ENCODE measurements around the gene PABPC1L.

PABPC1L gene

DNA sequence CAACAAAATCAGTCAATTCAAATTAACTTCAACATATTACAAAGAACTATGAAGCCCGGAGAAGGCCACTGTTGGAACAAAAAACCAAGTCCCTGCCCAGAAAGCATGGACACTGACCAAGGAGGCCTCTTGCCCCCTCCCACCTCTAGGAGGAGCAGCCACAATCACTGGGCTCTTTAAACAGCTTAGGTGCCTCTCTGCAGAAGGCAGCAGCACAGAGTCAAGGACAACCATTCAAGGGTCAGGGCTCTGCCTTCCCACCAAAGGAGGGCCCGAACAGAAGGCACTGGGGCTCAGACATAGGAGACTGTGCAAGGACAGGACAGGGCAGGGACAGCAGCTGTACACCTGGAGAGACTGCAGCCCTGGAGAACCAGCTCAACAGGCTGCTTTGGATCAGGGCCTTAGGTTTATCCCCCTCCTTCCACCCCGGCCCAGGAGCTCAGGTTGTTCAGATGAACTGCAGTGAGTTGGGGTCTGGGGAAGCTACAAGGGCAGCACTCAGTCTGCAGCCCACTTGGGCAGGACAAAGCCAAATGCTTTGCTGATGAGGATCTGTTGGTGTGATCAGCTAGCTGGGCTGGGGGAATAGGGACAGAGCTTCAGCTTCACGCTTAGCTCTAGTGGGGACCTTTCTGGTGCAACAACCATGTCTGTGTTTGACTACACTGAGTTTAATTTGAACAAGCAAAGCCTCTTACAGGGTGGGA lies 32.6 kb downstream of the PABPC1L start:
- DNase-seq (ENCODE audit: low spot score), result no peak

DNA sequence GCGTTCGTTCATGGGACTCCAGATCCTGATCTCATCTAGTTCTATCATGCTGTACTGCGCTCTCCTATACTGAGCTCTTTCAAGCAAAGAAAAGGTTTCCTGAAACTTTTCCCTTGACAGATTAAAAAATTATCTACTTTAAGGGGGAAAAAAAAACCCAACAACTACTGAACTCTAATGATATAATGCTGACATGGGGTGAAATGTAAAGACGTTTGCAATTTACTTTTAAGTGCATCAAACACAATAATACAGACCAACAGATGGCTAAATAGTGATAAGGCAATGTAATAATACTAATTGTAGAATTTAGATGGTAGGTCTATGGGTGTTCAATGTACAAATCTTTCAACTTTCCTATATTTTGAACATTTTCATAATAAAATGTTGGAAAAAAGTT lies 34.0 kb downstream of the PABPC1L start:
- no peak for DNase-seq (ENCODE audit: low spot score)

DNA sequence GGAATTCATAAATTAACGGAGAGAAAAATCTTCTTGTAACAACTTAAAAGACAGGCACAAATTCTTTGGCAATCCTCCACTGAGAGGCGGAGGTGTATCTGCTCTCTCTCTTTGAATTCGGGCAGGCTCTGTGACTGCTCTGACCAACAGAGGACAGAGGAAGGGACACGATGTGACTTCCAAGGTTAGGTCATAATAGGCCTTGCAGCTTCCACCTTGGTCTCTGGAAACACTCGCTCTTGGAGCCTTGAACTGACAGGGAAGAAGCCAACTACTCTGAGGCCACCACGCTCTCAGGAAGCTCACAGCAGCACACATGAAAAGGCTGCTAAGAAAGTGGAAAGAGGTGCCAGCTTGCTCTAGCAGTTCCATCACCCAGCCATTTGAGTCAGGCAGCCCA lies 35.4 kb downstream of the PABPC1L start:
- no peak for DNase-seq (ENCODE audit: low spot score)

DNA sequence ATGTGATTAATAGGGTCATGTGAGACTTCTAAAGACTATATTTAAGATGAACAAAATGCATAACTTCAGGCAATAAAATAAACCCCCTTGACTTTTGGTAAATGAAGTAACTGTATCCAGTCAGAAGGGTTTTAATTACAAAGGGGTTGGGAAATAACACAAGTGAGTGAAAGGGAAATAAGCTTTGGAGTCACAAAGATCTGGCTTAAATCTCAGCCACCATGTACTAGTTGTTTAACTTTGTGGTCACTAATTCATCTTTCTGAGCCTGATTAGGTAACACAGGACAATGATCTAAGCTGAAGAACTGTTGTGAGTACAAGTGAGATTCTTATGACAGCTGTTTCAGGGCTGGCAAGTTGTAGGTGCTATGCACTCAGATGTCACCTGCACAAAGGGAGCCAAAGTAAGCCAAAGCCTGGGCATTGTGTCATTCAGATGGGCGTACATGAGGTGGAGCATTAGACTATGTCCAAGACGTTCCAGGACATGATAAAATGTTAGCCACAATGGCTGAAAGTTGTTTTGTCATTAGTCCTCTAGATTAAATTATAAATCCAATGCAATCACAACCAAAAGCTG lies 36.5 kb downstream of the PABPC1L start:
- no peak for DNase-seq (ENCODE audit: low spot score)

DNA sequence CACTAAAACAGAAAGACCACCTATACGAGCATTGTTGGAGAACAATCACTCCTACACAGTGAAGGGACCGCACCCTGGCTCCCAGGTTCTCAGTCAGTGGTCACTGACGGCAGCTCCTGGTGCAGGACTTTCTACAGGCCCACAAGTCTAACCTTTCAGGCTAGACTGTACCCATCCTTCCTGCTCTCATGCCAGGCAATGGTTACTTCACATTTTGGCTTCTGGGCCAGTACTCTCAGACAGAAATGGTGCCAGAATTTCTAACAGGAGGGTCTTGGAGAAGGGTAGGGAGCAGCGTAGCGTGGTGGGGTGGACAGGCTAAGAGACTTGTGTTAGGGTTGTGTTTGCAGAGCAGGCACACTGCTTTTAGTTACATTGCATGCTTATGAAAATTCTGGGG lies 38.2 kb downstream of the PABPC1L start:
- no peak for DNase-seq (ENCODE audit: low spot score)

DNA sequence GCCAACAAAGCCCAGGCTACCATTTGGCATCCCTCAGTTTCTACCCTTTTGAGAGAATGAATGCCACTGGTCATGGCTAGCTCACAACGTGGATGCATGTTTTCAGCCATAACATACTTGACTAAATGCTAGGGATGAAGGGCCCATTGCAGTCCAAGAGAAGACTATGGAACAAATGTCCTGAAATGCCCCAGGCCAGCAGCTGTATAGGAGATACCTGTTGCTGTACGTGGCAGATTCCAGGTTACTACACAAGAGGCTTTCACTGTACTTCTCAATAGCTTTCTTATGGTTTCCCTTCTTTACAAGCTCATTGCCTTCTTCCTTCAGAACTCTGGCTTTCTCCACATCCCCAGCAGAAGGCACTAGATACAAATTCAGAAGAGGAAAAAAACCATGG lies 38.7 kb downstream of the PABPC1L start:
- no peak for DNase-seq (ENCODE audit: low spot score)

DNA sequence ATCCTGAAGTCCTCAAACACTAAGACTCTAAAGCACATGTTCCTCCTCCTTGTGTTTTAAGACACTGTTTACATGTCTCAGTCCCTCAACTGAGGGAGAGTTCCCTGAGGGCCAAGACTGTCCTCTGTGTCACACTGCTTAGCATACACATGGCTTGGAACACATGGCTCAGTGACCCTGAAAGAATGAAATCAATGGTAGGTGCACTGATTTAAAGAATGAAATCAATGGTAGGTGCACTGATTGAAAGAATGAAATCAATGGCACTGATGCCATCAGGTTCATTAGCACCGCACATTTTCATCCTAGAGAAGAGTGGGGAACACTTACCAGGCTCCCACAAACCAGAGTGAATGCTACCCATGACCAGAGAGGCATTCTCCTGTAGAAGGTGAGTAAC lies 40.5 kb downstream of the PABPC1L start:
- no peak for DNase-seq (ENCODE audit: low spot score)

DNA sequence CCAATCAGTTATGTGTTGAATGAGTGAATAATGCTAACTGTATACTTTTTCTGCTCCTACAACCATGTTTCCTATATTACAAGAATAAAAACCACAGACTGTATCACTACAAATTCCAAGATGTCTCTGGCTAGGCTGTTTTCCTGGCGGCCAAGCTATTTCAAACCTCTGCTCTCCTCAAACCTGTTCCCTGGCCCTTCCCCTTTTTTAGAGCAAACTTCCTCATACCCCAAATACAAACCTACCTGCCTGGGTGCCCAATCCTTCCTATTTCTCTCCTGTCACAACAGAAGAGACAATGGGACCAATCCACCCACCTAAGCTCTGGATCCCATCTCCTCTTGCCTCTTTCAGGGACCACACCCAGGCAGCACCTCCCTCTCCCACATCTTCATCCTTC lies 42.9 kb downstream of the PABPC1L start:
- no peak for DNase-seq (ENCODE audit: low spot score)

DNA sequence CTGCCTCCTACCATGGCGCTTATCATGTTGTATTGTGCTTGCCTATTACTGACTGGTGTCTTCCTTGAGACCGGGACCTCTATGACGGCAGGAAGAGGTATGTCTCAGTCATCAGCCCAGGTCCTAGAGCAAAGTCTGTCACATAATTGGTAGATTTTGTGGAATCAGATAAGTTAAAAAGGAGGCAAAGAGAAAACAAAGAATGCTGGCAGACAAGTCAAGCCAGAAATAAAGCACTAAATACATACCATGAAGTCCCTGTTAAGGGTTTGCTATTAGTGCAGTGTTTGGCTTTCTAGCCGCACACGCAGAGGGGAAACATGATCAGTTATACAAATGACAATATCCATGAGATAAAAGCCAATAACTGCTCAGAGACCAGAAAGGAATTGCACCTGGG lies 44.4 kb downstream of the PABPC1L start:
- no peak for DNase-seq (ENCODE audit: low spot score)

DNA sequence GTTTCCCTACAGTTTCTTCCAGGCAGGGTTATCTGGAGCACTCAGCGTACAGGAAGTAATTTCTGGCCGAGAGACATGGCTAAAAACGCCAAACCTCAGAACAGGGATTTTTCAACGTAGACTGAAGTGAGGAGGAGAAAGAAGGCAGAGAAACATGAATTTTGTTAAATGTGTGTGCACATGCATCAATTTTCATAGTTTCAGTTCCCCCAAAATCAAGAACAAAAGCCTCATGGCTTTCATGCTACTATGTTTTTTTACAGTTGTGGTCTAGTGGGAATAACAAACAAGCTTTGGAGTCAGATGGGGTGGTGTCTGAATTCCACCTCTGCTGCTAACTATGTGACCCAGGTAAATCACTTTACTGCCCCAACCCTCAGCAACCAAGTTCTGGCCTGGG lies 45.4 kb downstream of the PABPC1L start:
- no peak for DNase-seq (ENCODE audit: low spot score)

DNA sequence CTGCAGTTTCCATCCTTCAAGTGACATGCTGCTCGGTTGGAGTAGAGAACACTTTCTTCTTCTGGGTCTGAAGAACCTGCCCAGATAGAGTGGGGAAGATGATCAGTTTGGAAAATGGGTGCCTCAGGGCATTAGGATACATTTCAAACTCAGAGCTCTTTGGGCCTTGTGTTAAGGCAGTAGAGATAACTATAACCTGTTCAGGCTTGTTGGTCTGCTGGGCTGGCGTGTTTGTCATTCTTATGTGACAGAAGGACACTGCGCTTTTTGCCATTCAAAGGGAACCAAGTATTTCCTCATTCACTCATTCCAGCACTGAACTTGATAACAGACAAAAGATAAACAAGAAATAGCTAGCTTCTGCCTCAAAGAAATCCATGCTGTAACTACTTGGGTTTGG lies 46.5 kb downstream of the PABPC1L start:
- no peak for DNase-seq (ENCODE audit: low spot score)

DNA sequence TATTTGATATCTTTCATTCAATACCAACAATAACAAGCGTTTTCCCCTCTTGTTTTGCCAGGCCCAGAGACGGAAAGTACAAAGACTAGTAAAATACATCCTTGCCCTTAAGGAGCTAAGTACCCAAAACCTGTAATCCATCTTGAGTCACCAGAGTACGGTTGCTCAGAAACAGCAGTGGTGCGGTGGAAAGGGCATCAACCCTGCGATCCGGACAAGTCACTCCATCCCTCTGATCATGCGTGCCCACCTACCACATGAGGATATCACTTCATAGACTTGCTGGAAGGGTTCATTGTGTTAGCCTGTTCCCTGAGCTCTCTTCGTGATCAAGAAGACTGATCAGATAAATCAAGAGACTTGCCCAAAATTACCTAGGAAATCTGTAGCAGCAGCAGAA lies 48.4 kb downstream of the PABPC1L start:
- no peak for DNase-seq (ENCODE audit: low spot score)

DNA sequence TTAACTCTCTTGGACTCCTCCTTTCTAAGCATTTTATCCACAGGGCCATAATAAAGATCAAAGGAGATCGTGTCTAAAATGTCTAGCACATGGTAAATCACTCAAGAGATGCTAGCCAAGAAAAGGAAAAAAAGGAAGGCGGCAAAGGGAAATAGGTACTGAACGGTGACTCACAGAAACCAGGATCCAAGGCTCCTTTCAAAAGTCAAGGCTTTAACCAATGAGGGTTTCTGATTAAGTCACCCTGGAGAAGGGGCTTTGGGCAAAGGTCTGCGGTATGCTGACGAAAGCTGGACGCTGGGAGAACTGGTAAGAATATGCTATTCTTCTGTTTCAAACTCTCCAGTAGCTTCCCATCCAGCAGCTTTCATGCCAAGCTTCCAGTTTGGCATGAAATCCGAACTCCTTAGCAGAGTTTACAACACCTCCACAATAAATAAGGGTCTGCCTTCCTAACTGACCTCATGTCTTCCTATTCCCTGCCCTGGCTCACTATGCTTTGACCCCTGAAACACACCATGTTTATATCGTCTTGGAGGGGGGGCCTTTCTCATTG lies 49.3 kb downstream of the PABPC1L start:
- no peak for DNase-seq (ENCODE audit: low spot score)

DNA sequence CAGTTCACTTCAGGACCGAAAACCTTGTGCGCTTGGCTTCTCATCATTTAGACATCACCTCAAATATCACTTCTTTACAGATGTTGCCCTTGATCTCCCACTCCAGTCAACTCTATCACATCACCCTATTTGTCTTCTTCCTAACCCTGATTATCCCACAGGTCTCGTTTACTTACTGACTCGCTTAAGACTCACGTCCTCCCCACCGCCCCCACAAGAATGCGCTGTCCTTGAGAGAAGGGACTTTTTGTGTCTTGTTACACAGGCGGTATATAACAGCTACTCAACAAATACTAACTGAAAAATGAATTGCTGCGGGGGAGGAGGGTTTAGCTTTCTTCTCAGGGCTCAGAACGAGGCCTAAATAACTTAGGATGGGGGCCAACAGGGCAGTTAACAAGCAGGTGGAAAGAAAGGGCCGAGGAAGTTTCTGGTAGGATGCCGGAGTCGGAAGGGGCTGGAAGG lies 49.8 kb downstream of the PABPC1L start:
- peak; percentile 13 for DNase-seq (ENCODE audit: low spot score)

DNA sequence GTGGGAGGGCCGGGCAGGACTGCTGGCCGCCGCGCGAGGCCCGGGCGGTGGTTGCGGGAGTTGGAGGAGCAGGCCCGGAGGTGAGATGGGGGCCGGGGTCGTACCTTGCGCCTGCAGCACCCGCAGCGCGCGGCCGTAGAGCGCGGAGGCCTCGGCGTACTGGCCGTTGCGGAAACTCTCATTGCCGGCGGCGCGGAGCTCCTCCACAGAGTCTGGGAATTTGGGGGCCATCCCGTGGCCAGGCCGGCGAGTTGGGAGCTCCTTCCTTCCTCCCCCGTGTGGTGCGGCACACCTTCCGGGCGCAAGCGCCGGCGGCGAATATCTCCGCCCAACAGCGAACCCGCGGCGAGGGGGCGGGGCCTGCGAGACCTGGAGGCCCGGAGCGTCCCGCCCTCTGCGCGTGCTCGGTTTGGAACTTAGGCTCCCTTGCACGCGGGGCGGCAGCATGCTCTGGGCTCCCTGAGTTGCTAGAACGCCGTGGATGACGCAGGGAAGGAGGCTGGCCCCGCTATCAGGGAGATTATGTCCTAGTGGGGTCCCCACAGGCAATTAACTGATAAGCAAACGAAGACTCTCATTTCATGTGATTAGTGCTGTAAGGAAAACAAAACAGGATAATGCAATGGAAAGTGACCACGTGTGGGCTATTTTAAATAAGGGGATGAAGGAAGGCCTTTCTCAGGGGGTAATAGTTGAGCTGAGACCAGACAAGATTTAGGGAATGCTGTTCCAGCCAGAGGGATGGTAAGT lies 50.4 kb downstream of the PABPC1L start, which contains the start of gene TOMM34:
TOMM34 (minus strand) TSS at position 295 of the 750 bp plus-strand sequence; CDS start at position 231, 64 bp downstream.
- peak; percentile 94 for DNase-seq (ENCODE audit: low spot score)

DNA sequence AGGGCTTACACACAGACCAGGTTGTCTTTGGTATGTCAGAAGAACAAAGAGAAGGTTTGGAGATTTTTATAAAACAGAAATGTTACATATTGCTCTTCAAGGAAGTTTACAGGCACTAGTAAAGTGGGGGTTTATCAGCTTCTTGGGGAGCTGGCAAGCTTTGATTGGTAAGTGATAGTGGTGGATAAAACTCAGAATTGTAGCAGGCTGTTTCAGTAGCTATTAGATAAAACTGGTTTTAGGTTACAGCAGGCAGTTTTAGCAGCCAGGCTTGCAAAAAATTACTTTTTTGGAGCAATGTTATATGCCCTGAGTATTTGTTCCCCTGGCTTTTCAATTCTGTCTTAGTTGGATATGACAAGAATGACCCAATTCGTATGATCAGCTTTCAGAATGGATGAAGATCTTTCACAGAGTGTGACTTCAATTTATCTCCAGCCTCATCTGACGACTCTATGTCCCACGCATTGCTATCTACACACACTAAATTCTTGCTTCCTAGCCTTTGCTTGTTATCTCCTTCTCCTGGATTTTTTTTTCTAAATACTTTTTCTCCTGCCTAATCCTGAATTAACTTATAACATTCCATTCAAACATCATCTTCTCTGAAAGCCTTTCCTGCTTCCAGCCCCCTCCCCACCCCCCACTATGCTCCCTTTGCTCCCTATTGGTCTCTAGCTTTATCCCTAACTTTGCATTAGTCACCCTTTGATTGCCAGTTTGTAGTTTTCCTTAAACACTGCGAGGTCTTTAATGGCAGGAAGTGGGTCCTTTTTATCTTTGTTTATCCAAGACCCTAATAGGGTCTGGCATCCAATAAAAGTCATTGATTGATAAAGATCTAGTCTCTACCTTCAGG lies 51.4 kb downstream of the PABPC1L start:
- no peak for DNase-seq (ENCODE audit: low spot score)

DNA sequence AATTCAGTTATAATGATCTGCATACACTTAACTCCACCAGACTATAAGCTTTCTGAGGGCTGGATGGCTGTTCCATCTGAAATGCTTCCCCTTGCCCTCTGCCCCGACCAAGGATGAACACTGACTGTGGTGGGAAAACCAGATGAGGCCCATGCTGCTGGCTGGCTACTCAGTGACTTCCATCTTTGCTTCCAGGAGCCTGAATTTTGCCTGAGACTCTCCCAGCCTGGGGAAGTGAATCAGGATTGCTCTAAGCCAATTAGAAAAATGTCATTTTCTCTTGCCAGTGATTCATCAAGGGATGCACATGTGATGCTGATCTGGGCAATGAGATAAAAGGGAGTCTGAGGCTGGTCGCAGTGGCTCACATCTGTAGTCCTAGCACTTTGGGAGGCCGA lies 52.0 kb downstream of the PABPC1L start:
- DNase-seq (ENCODE audit: low spot score), result no peak

DNA sequence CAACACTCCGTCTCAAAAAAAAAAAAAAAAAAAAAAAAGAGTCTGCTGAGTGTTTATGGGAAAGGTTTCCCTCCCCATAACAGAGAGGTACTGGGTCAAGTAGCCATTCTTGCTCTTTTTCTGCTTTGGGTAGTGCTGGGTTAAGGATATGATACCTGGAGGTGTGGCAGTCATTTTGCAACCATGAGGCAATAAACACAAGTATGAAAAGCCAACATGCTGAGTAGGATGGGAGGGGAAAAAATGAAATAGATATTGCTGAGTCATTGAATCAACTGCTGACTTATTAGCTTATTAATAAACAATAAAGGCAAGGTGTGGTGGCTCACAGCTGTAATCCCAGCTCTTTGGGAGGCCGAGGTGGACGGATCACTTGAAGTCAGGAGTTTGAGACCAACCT lies 52.6 kb downstream of the PABPC1L start:
- DNase-seq (ENCODE audit: low spot score), result no peak

DNA sequence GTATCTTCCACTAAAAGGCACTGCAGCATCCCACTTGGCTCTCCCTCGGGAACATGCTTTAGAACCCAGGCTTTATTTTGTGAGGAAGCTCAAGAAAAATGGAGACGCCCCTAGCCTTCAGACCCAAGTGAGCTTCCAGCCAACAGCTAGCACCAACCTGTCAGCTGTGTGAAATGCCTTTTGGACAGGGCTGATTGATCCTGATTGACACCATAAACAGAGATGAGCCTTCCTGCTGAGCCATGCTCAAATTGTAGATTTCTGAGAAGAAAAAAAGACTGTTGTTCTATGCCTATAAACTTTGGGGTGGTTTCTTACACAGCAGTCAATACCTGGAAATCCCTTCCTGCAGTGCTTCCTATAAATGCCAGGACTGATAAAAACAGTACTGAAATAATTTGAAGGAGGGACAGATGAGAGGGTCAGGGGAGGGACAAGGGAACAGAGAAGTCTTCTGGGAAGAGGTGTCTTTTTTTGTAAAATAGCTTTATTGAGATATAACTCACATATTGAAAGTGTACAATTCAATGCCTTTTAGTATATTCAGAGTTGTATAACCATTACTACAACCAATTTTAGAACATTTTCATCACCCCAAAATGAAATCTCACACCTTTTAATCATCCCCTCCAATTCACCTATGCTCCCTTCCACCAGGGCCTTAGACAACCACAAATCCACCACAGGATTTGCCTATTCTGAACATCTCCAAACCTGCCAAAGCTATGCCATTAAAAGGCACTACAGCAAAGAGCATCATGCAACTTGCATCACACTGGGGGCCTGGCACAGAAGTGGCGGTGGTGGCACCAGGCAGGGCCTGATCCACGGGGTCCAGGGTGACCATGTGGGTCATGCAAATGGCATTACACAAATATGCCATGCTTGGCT lies 53.7 kb downstream of the PABPC1L start:
- no peak for DNase-seq (ENCODE audit: low spot score)

DNA sequence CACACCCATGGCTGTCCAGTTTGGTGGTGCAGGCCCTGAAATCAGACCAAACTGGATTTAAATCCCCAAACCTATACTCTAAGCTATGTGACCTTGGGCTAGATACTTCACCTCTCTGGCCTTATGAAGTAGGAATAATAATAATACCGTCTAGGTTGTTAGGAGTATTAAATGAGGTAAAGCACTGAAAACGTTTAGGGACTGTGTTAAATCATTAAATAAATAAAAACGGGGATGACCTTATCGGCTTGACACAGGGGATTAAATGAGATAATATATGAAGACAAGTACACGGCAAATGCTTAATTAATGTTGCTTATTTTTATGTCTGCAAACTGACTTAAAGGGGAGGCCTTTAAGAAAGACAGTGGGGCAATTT lies 55.8 kb downstream of the PABPC1L start:
- DNase-seq (ENCODE audit: low spot score), result no peak

All from putamen (tissue), 1 donor.